ENCODE data around the gene PSMD12.

Gene PSMD12

DNA sequence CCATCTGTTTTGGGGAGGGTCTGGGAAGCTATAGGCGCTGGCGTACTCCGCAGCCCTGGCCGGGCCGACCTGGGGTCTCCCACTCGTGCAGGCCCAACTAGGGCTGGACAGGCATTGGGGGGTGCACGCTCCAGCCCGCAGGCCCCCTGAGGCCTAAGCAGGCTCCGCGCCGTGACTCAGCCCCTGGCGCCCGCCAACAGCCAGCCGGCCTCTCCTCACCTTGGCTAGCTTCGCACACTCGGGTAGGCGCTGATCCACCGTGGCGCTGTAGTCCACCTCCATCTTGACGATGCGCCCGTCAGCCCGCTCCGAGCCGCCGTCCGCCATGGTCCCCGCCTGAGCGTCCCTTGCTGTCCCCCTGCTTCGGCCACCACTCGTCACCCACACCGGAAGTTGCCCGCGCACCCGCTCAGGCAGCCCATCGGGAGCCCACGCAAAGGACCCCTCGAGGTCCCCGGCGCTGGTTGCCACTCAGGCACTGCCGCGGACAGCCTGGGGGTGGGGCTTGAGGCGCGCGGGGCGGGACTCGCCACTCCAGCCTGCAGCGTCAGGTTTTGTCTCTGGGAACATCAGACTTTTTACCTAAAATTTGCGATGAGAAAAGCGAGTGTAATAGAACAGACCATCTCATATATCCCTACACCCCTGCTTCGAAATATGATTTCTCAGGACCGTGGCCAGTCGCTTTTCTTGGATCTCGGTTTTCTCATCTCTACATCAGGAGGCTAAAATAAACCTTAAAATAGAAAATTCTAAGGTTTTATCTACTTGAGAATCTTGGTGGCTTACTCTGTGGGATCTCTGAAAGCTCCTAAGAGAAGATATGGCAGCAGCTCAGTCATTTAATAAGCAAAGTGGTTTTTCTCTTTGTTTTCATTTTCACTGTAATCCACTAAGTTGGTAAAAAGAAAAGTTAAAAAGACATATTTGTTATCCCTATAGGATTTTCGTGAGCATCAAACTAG is at the start of gene PSMD12:
TSS of gene PSMD12 (minus strand) at position 385 of the 965 bp plus-strand sequence. CDS start at position 327, 58 bp downstream.
- DNase-seq (ENCODE audit: extremely low read depth, insufficient read length), result peak; percentile 94
- H3K27me3 ChIP-seq (replicated peaks; ENCODE audit: control insufficient read depth, insufficient read depth, low read length), result no peaks in the 10 kb centered on the region
- H3K36me3 ChIP-seq (ENCODE audit: control insufficient read depth, insufficient read depth, low read length), result no peaks in the 10 kb centered on the region; the same call in 1 of the 2 replicates
- TF ChIP-seq, protein P1, sequence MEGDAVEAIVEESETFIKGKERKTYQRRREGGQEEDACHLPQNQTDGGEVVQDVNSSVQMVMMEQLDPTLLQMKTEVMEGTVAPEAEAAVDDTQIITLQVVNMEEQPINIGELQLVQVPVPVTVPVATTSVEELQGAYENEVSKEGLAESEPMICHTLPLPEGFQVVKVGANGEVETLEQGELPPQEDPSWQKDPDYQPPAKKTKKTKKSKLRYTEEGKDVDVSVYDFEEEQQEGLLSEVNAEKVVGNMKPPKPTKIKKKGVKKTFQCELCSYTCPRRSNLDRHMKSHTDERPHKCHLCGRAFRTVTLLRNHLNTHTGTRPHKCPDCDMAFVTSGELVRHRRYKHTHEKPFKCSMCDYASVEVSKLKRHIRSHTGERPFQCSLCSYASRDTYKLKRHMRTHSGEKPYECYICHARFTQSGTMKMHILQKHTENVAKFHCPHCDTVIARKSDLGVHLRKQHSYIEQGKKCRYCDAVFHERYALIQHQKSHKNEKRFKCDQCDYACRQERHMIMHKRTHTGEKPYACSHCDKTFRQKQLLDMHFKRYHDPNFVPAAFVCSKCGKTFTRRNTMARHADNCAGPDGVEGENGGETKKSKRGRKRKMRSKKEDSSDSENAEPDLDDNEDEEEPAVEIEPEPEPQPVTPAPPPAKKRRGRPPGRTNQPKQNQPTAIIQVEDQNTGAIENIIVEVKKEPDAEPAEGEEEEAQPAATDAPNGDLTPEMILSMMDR (IDR thresholded peaks at IDR 0.05; ENCODE audit: insufficient read depth, low read length, poor library complexity, severe bottlenecking), result no peak
- peak within 1 kb of the TSS; percentile 96 for H3K4me3 ChIP-seq (replicated peaks; ENCODE audit: low read depth, low read length)

DNA sequence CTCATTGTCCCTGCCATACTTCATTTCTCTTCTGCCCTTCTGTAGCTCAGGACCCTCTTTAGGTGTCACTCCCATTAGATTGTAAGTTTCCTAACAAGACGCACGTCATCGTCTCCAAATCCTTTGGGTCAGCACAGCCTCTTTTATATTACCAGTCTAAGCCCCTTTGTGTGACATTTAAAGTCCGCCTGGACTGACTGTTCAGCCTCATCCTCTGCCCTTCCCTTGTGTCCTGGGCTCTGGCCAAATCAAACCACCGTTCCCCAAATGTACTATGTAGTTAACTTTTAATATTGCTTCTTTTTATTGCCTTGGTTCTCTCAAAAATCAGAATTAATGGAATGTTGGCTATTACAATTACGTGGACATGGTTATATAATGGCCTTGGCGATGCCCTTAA is 48.9 kb upstream of the PSMD12 start:
- TF ChIP-seq, protein P1 (IDR thresholded peaks at IDR 0.05; ENCODE audit: insufficient read depth, low read length, poor library complexity, severe bottlenecking), result no peak
- no peaks in the 10 kb centered on the region for H3K27me3 ChIP-seq (replicated peaks; ENCODE audit: control insufficient read depth, insufficient read depth, low read length)
- H3K4me3 ChIP-seq (replicated peaks; ENCODE audit: low read depth, low read length), result no peak overlapping the region
- no peaks in the 10 kb centered on the region for H3K36me3 ChIP-seq (ENCODE audit: control insufficient read depth, insufficient read depth, low read length)
- DNase-seq (ENCODE audit: extremely low read depth, insufficient read length), result no peak

DNA sequence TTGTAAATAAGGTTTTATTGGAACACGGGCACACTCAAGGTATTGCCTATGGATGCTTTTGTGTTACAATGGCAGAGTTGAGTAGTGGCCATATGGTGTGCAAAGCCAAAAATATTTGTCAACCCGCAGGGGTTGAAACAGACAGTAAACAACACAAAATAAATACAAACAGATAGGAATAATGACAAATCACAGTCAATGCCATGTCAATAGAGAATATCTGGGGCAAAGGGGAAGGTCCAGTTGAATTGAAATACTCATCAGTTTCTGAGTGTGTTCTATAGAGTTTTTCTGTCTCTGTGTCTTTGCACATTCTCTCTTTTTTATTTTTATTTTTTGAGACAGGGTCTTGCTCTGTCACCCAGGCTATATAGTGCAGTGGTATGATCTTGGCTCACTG is 48.2 kb upstream of the PSMD12 start:
- H3K4me3 ChIP-seq (replicated peaks; ENCODE audit: low read depth, low read length), result no peak overlapping the region
- no peaks in the 10 kb centered on the region for H3K36me3 ChIP-seq (ENCODE audit: control insufficient read depth, insufficient read depth, low read length)
- TF ChIP-seq, protein P1 (IDR thresholded peaks at IDR 0.05; ENCODE audit: insufficient read depth, low read length, poor library complexity, severe bottlenecking), result no peak
- no peaks in the 10 kb centered on the region for H3K27me3 ChIP-seq (replicated peaks; ENCODE audit: control insufficient read depth, insufficient read depth, low read length)
- no peak for DNase-seq (ENCODE audit: extremely low read depth, insufficient read length)

GRCh38 chr17:67414130-67414529 is 47.8 kb upstream of the PSMD12 start:
- no peak for DNase-seq (ENCODE audit: extremely low read depth, insufficient read length)
- no peak overlapping the region for H3K4me3 ChIP-seq (replicated peaks; ENCODE audit: low read depth, low read length)
- TF ChIP-seq, protein P1 (IDR thresholded peaks at IDR 0.05; ENCODE audit: insufficient read depth, low read length, poor library complexity, severe bottlenecking), result no peak
- no peaks in the 10 kb centered on the region for H3K27me3 ChIP-seq (replicated peaks; ENCODE audit: control insufficient read depth, insufficient read depth, low read length)
- no peaks in the 10 kb centered on the region for H3K36me3 ChIP-seq (ENCODE audit: control insufficient read depth, insufficient read depth, low read length)

GRCh38 chr17:67413388-67413787 is 47.0 kb upstream of the PSMD12 start:
- Histone ChIP-seq H3K27me3 (replicated peaks; ENCODE audit: control insufficient read depth, insufficient read depth, low read length) (no peaks in the 10 kb centered on the region), H3K36me3 (ENCODE audit: control insufficient read depth, insufficient read depth, low read length) (no peaks in the 10 kb centered on the region), H3K4me3 (replicated peaks; ENCODE audit: low read depth, low read length) (no peak overlapping the region)
- TF ChIP-seq, protein P1 (IDR thresholded peaks at IDR 0.05; ENCODE audit: insufficient read depth, low read length, poor library complexity, severe bottlenecking), result no peak
- no peak for DNase-seq (ENCODE audit: extremely low read depth, insufficient read length)
